ENCODE results near the gene PIH1D1. TPM values are rescaled to one million over a fixed set of nuclear protein-coding genes. Genes with fewer than 3 reads are reported as not detected.
A peak's percentile ranks its signal among the peaks of the same experiment; 100 is the strongest.

The PIH1D1 gene
- total and polyA plus RNA-seq, 2 of the 8 experiments (the other 6 are each of a cell fraction or from before 2014, with no cell fraction given), result 146 to 195 TPM

- Histone ChIP-seq H3K27ac (ENCODE audit: low read depth, low read length) (peak overlapping the region; percentile 38; the same call in 1 of the 2 replicates), H2AK5ac (ENCODE audit: low read depth, low read length) (no peak overlapping the region), H3K4ac (replicated peaks; ENCODE audit: insufficient read length, low read depth, low read length) (no peak overlapping the region), H3K79me1 (ENCODE audit: low read depth, low read length) (peaks cover 11% of the 10 kb centered on the region), H2AFZ (ENCODE audit: low read length) (no peak overlapping the region), H3K36me3 (ENCODE audit: control insufficient read depth in 2 of 4, insufficient read depth in 4 of 4, low read length in 3 of 4) (peaks cover 19 to 36% (median 23%) of the 10 kb centered on the region in 4 experiments), H4K5ac (ENCODE audit: insufficient read length, low read depth, low read length) (no peak overlapping the region), H3K4me1 (replicated peaks in 1 of 4; ENCODE audit: control insufficient read depth in 3 of 4, insufficient read depth in 4 of 4, low read length in 3 of 4) (peaks cover 0 to 32% (median 23%) of the 10 kb centered on the region in 4 experiments; a peak in 6 of 7 replicates), H4K8ac (ENCODE audit: extremely low read depth, insufficient read depth, low read length) (peak overlapping the region; percentile 84; the same call in 1 of the 2 replicates), H3K9ac (replicated peaks in 1 of 4; ENCODE audit: extremely low read depth in 1 of 4, low read depth in 3 of 4, low read length in 3 of 4) (peak overlapping the region in 3 of 4 experiments; percentile 2 to 35 (median 26); a peak in 1 of 7 replicates), H3K56ac (replicated peaks; ENCODE audit: insufficient read length, low read depth, low read length) (no peak overlapping the region), H2BK15ac (ENCODE audit: low read length) (no peak overlapping the region), H3K23me2 (ENCODE audit: low read depth, low read length) (peaks cover 9% of the 10 kb centered on the region; the same call in 1 of the 2 replicates), H3K14ac (ENCODE audit: insufficient read length) (no peak overlapping the region), H2BK12ac (ENCODE audit: low read depth, low read length) (no peak overlapping the region), H3K9me3 (ENCODE audit: insufficient read depth in 2 of 2, low read depth in 1 of 2, low read length in 1 of 2) (no peaks in the 10 kb centered on the region), H3K79me2 (ENCODE audit: control insufficient read depth in 1 of 2, insufficient read depth in 2 of 2, low read length in 2 of 2) (peaks cover 0 to 22% of the 10 kb centered on the region in 2 experiments; a peak in 2 of 4 replicates), H4K20me1 (replicated peaks in 1 of 2; ENCODE audit: control insufficient read depth in 1 of 2, insufficient read depth in 2 of 2, low read length in 2 of 2) (peaks cover 15 to 18% of the 10 kb centered on the region in 2 experiments), H2BK20ac (ENCODE audit: low read length) (no peak overlapping the region), H3K23ac (ENCODE audit: insufficient read length) (no peak overlapping the region), H3K4me2 (ENCODE audit: insufficient read depth in 1 of 2, low read depth in 2 of 2, low read length in 2 of 2) (peak overlapping the region; percentile 95 to 97), H3K4me3 (ENCODE audit: extremely low read depth in 1 of 4, insufficient read depth in 2 of 4, low read depth in 3 of 4, low read length in 4 of 4) (peak overlapping the region in 3 of 4 experiments; percentile 91 to 98 (median 97); a peak in 5 of 8 replicates), H3K27me3 (replicated peaks in 1 of 4; ENCODE audit: control insufficient read depth in 3 of 4, extremely low read depth in 1 of 4, insufficient read depth in 3 of 4, low read length in 3 of 4) (no peaks in the 10 kb centered on the region), H4K91ac (replicated peaks; ENCODE audit: insufficient read length, low read length) (no peak overlapping the region), H2BK5ac (ENCODE audit: low read depth, low read length) (no peak overlapping the region), H2BK120ac (replicated peaks; ENCODE audit: low read depth, low read length) (no peak overlapping the region), H3K18ac (ENCODE audit: extremely low read depth, low read length) (no peak overlapping the region)
- POLR2A ChIA-PET (ENCODE audit: partially characterized antibody), result interaction anchor here (1.1 to 7.9 kb wide), 5 partner anchors 14 to 83 kb away, joined by 4 to 89 read pairs (median 6); partner anchors contain the start of gene NOSIP
- DNase-seq (ENCODE audit: low read depth in 1 of 2, low spot score in 2 of 2) (no peak), FAIRE-seq (no peak)
- CTCF ChIA-PET (ENCODE audit: partially characterized antibody), result no interaction called here
- 95% methylated on average over 12 of the region's 12 CpGs; no CpG with 5 or more reads in 1 of the 2 experiments for WGBS, 2 experiments (ENCODE audit: extremely low coverage in 1 of 2, insufficient coverage in 1 of 2, insufficient read length in 1 of 2, insufficient replicate concordance in 2 of 2, low coverage in 1 of 2, low lambda C conversion rate in 2 of 2, missing lambda C conversion rate in 1 of 2)
- TF ChIP-seq EZH2 (IDR thresholded peaks at IDR 0.05; ENCODE audit: low read depth, low read length, severe bottlenecking), result no peak
- TF ChIP-seq SIX5 (IDR thresholded peaks at IDR 0.05; ENCODE audit: low read depth, low read length), result peak; percentile 12; the same call in 1 of the 2 replicates
- peak; percentile 62; the same call in 1 of the 2 replicates for TF ChIP-seq SP1 (IDR thresholded peaks at IDR 0.05; ENCODE audit: low read depth, low read length)
Measured at GRCh38 chr19:49497789-49498103, 46.1 kb upstream of the PIH1D1 start.

All from H1 (cell line).